Posterior vena cava (tissue), 2 donors: Measurements from ENCODE around the gene PTPRF. TPM values are rescaled to one million over a fixed set of nuclear protein-coding genes. Genes with fewer than 3 reads are reported as not detected.
"Not testable (repeated sequence)": the region's sequence is repeated elsewhere in the genome, so short reads cannot be mapped to it uniquely, and the experiment has no call there.

Experiments used
- DNase-seq: peaks from one replicate; pipeline ENCODE4 v3.0.0-alpha.2; 2020; ENCODE audit warnings: low spot score
- intact Hi-C, 2 donors: fragments of 100-400 bp; cut with DNase I; formaldehyde crosslinking; loops; one replicate each; pipeline versions ENCODE4 v1.14.1 to v1.14.2; 2022 to 2023
- long read RNA-seq, 2 donors: library from polyadenylated mRNA; unstranded; transcript quantifications; one replicate each; pipeline ENCODE4 v2.0.0, GENCODE V29; 2020 to 2021
- total RNA-seq, 2 donors: library from RNA; stranded (reverse); fragmentation: NEBNext Ultra II Directional; extraction: Animal tissue kit (Norgen Biotek cat#: 25700); gene quantifications; one replicate each; pipeline ENCODE4 v1.2.1, GENCODE V29; 2021
- donor health status: DM: yes; HTN: yes; CAD: no.
- donor health status: DM: yes; HTN: yes; CAD: no.

Gene PTPRF
- total RNA-seq = 10 to 100 TPM; 59.0 to 68.3 TPM
- long read RNA-seq, donor 1, partial matches to known transcripts = 19 of 20 reads
- long read RNA-seq, donor 1, other reads (novel, unspliced or antisense) = 1 of 20 reads
- long read RNA-seq, donor 2, partial matches to known transcripts = 27 of 37 reads
- long read RNA-seq, donor 2, other reads (novel, unspliced or antisense) = 10 of 37 reads

- DNase-seq = peak; percentile 87
- intact Hi-C loops = loop anchor here in 1 of 2 donors (10.0 kb wide), 1 partner anchor 244 kb away; no protein-coding TSS in a partner anchor
Measured at GRCh38 chr1:43530483-43531106, at the start of gene PTPRF. TSS of gene PTPRF (plus strand) at chr1:43530883. CDS start at chr1:43545076, 14,193 bp downstream.

- intact Hi-C loops = no loop called here
Measured at GRCh38 chr1:43481491-43481890, 49.2 kb upstream of the PTPRF start.

GRCh38 chr1:43482215-43482614 is 48.5 kb upstream of the PTPRF start:
- no peak for DNase-seq
- intact Hi-C loops = no loop called here

More at GRCh38 chr1:43481491-43481890, 49.2 kb upstream of the PTPRF start:
- DNase-seq = no peak

- DNase-seq = no peak
- intact Hi-C loops = no loop called here
Measured at GRCh38 chr1:43484367-43484766, 46.3 kb upstream of the PTPRF start.

- DNase-seq = no peak
- intact Hi-C loops = no loop called here
Measured at GRCh38 chr1:43488165-43488564, 42.5 kb upstream of the PTPRF start.

GRCh38 chr1:43491061-43491460 is 39.6 kb upstream of the PTPRF start:
- intact Hi-C loops = no loop called here
- DNase-seq = no peak

- DNase-seq = no peak
- intact Hi-C loops = no loop called here
Measured at GRCh38 chr1:43492826-43493225, 37.9 kb upstream of the PTPRF start.

GRCh38 chr1:43493661-43494450 is 36.8 kb upstream of the PTPRF start:
- intact Hi-C loops = no loop called here
- no peak for DNase-seq

GRCh38 chr1:43495204-43495603 is 35.5 kb upstream of the PTPRF start:
- DNase-seq = no peak
- intact Hi-C loops = no loop called here

- intact Hi-C loops = no loop called here
- no peak for DNase-seq
Measured at GRCh38 chr1:43499898-43500297, 30.8 kb upstream of the PTPRF start.

- DNase-seq, intact Hi-C loops: not testable (repeated sequence)
Measured at GRCh38 chr1:43501806-43502205, 28.9 kb upstream of the PTPRF start.

- DNase-seq = no peak
- intact Hi-C loops = no loop called here
Measured at GRCh38 chr1:43503534-43503933, 27.1 kb upstream of the PTPRF start.

- intact Hi-C loops = no loop called here
- DNase-seq = no peak
Measured at GRCh38 chr1:43505077-43505780, 25.5 kb upstream of the PTPRF start.

- intact Hi-C loops = no loop called here
- DNase-seq = peak; percentile 44
Measured at GRCh38 chr1:43506233-43506632, 24.4 kb upstream of the PTPRF start.

- peak; percentile 62 for DNase-seq
- intact Hi-C loops = no loop called here
Measured at GRCh38 chr1:43507296-43508295, 23.1 kb upstream of the PTPRF start.

- intact Hi-C loops = no loop called here
- no peak for DNase-seq
Measured at GRCh38 chr1:43509007-43509739, 21.5 kb upstream of the PTPRF start.

- intact Hi-C loops = no loop called here
- DNase-seq = no peak
Measured at GRCh38 chr1:43509740-43510375, 20.8 kb upstream of the PTPRF start.

- intact Hi-C loops = no loop called here
- DNase-seq = no peak
Measured at GRCh38 chr1:43510621-43511020, 20.1 kb upstream of the PTPRF start.
